DMS53 treated with DMSO at 0.1 percent for 48 hours (cell line): ENCODE measurements around the gene CD163.
"Not testable (repeated sequence)": the region's sequence is repeated elsewhere in the genome, so short reads cannot be mapped to it uniquely, and the experiment has no call there.

ENCODE experiments used
- DNase-seq: peaks from one replicate; lab custom pipeline; 2025; ENCODE audit not compliant: unreplicated experiment; lab: John Stamatoyannopoulos, UW

Gene CD163

GRCh38 chr12:7503686-7504415 is at the start of gene CD163:
Gene CD163, minus strand, starts transcription at chr12:7503777. Its CDS starts 87 bp downstream, at chr12:7503690.
- no peak for DNase-seq

- no peak for DNase-seq
Observed at GRCh38 chr12:7542813-7543212, 39.2 kb upstream of the CD163 start.

DNA sequence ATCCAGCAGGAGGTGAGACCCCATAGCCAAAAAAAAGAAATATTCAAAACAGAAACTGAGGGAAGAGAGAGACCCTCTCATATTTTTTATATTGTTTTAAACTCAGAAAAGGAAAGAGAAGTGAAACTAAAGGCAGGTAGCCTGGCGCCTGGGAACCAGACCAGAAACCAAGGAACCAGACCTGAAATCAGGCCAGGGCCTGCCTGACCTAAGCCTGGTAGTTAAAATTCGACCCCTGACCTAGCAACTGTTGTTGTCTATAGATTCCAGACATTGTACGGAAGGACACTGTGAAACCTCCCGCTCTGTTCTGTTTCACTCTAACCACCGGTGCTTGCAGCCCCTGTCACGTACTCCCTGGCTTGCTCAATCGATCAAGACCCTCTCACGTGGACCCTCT is 38.5 kb upstream of the CD163 start:
- no peak for DNase-seq

- no peak for DNase-seq
Observed at GRCh38 chr12:7514416-7514815, 10.8 kb upstream of the CD163 start.

- no peak for DNase-seq
Observed at GRCh38 chr12:7512553-7512952, 9.0 kb upstream of the CD163 start.

GRCh38 chr12:7509793-7510470 is 6.4 kb upstream of the CD163 start:
- not testable (repeated sequence) for DNase-seq

DNA sequence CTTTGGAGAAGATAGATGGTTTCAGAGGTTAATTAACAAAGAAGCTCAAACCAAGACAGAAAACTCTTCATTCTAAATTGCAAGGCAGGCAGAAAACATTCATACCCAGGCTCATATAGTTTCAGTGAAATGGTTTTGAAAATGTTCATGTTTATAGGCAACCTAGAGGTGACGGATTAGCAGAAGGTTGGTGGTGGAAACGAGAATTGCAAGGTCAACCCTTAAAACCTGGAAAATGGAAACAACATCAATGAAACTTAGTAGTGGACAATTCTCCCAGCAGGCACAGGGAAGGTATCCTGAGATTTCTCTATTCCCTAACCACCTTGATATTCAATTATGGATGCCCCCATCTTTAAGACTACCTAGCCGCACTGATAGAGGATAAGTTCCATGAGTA is 965 bp downstream of the CD163 start:
- no peak for DNase-seq

- no peak for DNase-seq
Observed at GRCh38 chr12:7501031-7501588, 2.5 kb downstream of the CD163 start.

GRCh38 chr12:7499636-7500035 is 3.9 kb downstream of the CD163 start:
- DNase-seq = no peak

- no peak for DNase-seq
Observed at GRCh38 chr12:7498809-7499208, 4.8 kb downstream of the CD163 start.

DNA sequence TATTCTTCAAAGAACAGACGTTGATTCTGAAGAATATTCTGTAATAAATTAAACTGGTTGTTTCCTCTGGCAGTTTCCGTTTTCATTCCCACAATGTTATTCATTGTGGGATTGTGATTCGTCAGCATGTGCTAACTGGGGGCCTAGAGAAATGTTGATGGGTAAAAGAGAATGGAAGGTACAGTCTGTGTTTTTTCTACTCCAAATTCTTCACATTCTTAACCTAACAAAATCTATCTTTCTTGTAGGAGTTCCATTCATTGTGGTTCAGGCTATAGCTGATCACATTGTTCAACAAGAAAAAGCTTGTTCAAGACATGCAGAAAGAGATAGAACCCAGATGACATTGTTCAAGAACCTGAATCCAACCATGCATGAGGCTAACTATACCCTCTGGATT is 5.9 kb downstream of the CD163 start:
- DNase-seq = no peak

DNA sequence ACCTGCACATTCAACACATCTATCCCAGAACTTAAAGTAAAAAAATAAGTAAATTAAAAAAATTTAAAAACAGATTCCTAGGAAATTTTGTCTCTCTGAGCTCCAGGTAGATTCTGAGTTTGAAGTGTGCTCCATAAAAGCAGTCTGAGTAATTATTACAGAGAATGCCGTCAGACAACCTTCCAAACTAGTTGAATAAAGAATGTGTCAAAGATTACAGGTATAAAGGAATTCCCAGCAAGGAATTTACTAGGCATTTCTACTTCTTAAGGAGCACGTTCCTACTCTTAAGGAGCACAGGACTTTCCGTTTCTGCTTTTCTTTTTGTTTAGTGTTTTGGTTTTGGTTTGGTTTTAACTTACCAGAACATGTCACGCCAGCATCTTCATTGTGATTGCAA is 7.1 kb downstream of the CD163 start:
- no peak for DNase-seq

DNA sequence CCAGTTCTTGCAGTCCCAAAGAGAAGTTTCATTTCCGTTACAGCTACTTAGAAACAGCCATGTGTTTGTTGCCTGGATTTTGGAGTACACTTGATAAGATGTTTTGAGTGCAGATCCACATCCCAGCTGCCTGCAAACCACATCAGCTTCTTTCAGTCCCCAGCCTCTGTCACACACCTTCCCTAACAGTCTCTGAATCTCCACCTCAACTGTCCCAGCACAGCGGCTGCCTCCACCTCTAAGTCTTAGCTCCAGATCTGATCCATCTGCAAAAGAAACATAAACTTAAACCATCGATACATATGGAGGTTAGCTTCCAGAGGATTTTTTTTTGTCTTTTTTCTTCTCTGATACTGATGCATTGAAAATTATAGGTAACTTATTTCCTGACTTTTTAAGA is 8.4 kb downstream of the CD163 start:
- DNase-seq = no peak

- DNase-seq = no peak
Observed at GRCh38 chr12:7493006-7493405, 10.6 kb downstream of the CD163 start.

- DNase-seq = no peak
Observed at GRCh38 chr12:7486512-7486911, 17.1 kb downstream of the CD163 start.

GRCh38 chr12:7485095-7485494 is 18.5 kb downstream of the CD163 start:
- no peak for DNase-seq

DNA sequence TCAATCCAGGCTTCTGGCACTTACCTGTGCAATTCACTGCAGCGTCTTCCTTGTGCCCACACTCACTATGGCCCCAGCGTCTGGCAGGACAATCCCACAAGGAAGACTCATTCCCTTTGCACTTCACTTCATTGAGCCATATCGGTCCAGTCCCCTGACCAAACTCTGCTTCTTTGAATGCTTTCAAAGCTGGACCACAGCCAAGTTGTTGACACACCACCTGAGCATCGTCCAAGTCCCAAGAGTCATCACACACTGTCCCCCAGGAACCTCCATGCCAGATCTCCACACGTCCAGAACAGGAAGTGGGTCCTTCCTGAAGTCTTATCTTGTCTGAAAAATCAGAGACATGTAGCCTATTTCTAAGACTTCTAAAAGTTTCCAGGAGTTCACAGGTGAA is 20.2 kb downstream of the CD163 start:
- no peak for DNase-seq

GRCh38 chr12:7479771-7480170 is 23.8 kb downstream of the CD163 start:
- no peak for DNase-seq

GRCh38 chr12:7472060-7472459 is 31.5 kb downstream of the CD163 start:
- DNase-seq = no peak

DNA sequence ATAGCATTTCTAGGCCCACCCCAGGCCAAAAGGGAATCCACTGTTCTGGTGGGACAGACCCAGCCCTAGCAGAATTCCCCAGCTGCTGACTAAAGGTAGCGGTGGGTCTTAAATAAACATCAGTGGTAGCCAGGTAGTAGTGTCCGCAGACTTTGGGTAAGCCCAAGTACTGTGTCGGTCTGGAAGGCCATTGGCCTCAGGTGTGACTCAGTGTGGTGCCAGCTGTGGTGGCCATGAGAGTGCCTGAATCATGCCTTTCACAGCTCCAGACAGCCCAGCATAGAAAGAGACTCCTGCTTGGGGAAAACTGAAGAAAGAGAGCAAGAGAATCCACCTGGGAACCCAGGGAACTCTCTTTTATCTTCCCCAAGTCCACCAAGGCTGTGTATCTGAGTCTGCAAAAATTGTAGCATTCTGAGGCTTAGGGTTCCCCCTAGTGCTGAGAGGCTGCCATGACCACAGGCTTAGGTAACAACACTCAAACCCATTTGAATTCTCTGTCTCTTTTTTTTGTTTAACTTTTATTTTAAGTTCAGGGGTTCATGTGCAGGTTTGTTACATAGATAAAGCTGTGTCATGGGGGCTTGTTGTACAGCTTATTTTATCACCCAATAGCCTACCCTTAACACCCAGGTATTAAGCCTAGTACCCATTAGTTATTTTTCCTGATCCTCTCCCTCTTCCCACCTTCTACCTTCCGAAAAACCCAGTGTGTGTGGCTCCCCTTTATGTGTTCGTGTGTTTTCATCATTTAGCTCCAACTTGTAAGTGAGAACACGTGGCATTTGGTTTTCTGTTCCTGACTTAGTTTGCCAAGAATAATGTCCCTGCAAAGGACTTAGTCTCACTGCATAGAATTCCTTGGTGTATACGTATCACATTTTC is 43.0 kb downstream of the CD163 start:
- DNase-seq = peak; percentile 81

DNA sequence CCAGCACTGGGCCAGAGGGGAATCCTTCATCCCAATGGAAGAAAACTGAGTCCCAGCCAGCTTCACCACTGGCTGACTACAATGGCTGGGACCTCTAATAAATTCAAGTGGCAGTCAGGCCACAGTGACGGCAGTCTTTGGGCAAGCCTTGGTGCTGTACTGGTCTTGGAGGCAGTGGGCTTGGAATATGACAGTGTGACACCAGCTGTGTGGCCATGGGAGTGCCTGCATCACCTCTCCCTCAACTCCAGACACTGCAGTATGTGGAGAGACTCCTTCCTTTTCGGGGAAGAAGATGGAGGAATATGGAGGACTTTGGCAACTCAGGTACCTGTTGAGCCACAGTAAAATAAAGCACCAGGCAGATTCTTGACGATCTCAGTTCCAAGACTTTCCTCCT is 43.6 kb downstream of the CD163 start:
- DNase-seq = no peak
